ENCODE measurements around the gene SARDH.

DNA sequence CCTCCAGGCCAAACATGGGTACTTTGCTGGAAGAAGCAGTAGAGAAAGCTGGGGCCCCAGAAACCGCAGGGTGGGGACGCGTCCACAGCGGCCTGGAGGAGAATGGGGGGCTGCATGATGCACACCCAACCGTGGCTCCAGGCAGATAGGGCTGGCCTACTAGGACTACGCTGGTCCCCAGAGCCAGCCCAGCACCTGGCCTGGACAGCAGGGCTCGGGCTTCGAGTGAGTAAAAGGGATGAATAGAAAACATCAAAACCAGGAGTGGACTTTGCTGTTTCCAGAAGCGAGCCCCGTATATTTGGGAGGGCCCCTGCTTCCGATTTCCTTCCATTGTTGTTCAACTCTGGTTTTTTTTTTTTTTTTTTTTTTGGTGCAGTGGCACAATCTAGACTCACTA lies 71.3 kb downstream of the SARDH start:
- TF ChIP-seq, protein P1, sequence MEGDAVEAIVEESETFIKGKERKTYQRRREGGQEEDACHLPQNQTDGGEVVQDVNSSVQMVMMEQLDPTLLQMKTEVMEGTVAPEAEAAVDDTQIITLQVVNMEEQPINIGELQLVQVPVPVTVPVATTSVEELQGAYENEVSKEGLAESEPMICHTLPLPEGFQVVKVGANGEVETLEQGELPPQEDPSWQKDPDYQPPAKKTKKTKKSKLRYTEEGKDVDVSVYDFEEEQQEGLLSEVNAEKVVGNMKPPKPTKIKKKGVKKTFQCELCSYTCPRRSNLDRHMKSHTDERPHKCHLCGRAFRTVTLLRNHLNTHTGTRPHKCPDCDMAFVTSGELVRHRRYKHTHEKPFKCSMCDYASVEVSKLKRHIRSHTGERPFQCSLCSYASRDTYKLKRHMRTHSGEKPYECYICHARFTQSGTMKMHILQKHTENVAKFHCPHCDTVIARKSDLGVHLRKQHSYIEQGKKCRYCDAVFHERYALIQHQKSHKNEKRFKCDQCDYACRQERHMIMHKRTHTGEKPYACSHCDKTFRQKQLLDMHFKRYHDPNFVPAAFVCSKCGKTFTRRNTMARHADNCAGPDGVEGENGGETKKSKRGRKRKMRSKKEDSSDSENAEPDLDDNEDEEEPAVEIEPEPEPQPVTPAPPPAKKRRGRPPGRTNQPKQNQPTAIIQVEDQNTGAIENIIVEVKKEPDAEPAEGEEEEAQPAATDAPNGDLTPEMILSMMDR (IDR thresholded peaks at IDR 0.05 in 8 of 11, conservative IDR thresholded peaks at IDR 0.05 in 3 of 11) = no peak
- TF ChIP-seq POLR2A (IDR thresholded peaks at IDR 0.05) (no peak), POLR2AphosphoS5 (IDR thresholded peaks at IDR 0.05) (no peak)

Data from spleen (tissue), 7 donors.